ENCODE results near the gene SOX6. TPM values are rescaled to one million over a fixed set of nuclear protein-coding genes. Genes with fewer than 3 reads are reported as not detected.

The SOX6 gene
- total and polyA plus RNA-seq, 2 donors (not counting 3 experiments of a cell fraction or from before 2014, with no cell fraction given): 0.14 to 3.7 TPM

DNA sequence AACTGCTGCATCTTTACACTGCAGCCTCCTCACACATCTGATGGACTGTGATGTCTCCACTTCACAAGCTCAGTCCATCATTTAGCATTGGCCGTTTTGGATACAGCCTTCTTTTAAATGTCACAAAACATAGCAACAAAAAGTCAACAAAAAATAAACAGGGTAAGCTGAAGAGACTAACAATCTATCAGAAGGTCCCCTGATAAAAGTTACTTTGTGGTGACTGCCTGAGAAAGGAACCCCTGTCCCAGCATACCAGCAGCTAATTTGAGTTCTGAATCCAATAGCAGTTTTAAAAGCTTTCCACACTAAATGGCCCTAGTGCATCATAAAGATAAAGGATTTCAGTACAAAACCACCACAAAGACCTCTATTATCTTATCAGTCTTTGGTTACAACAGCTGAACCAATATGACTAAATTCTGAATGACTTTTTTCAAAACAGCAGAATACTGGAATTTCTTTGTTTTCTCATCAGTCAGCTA, 162.4 kb downstream of the SOX6 start:
- Histone ChIP-seq H2AFZ (ENCODE audit: low read depth, low read length) (no peak overlapping the region), H3K79me2 (ENCODE audit: control insufficient read depth, insufficient read depth, low read length) (no peaks in the 10 kb centered on the region), H3K4me2 (ENCODE audit: insufficient read depth, low read length) (no peak overlapping the region), H3K36me3 (ENCODE audit: control insufficient read depth in 2 of 2, extremely low read depth in 1 of 2, insufficient read depth in 2 of 2, low read length in 2 of 2) (no peaks in the 10 kb centered on the region), H3K9me1 (replicated peaks; ENCODE audit: control insufficient read depth, extremely low read depth, insufficient read depth, low read length) (no peaks in the 10 kb centered on the region), H4K20me1 (replicated peaks; ENCODE audit: control insufficient read depth, extremely low read depth, insufficient read depth, low read length) (no peaks in the 10 kb centered on the region), H3K9ac (replicated peaks; ENCODE audit: extremely low read depth, insufficient read depth, low read length) (no peak overlapping the region), H3K4me1 (ENCODE audit: control insufficient read depth, extremely low read depth, insufficient read depth, low read length) (no peaks in the 10 kb centered on the region), H3K27ac (ENCODE audit: insufficient read depth, low read depth, low read length) (no peak overlapping the region), H3K27me3 (ENCODE audit: control insufficient read depth in 2 of 2, insufficient read depth in 2 of 2, low read length in 2 of 2) (no peaks in the 10 kb centered on the region), H3K9me3 (replicated peaks; ENCODE audit: control insufficient read depth, insufficient read depth, low read length) (no peaks in the 10 kb centered on the region), H3K4me3 (replicated peaks in 1 of 3; ENCODE audit: insufficient read depth in 1 of 3, low read depth in 1 of 3, low read length in 3 of 3) (no peak overlapping the region)
- intact Hi-C loops (cut with micrococcal nuclease) (loop anchor here (10.0 kb wide), 1 partner anchor 411 kb away; no protein-coding TSS in a partner anchor), dilution Hi-C loops (cut with MboI; ENCODE audit: extremely low pct_ligation_motif_present, low sequenced_read_pairs) (no loop called here)
- no TSS peak for BruUV-seq (replicated peaks)
- DNase-seq (ENCODE audit: low read depth, low spot score): no peak
- ChIA-PET CTCF (interaction anchor here (0.7 to 1.4 kb wide), 2 partner anchors 11 to 420 kb away, joined by 3 to 4 read pairs; no protein-coding TSS in a partner anchor), POLR2A (no interaction called here)
- TF ChIP-seq POLR2A (IDR thresholded peaks at IDR 0.05; ENCODE audit: low read depth, low read length) (no peak), POLR2AphosphoS5 (IDR thresholded peaks at IDR 0.05; ENCODE audit: insufficient read depth, low read depth, low read length) (no peak)
- FAIRE-seq: no peak

DNA sequence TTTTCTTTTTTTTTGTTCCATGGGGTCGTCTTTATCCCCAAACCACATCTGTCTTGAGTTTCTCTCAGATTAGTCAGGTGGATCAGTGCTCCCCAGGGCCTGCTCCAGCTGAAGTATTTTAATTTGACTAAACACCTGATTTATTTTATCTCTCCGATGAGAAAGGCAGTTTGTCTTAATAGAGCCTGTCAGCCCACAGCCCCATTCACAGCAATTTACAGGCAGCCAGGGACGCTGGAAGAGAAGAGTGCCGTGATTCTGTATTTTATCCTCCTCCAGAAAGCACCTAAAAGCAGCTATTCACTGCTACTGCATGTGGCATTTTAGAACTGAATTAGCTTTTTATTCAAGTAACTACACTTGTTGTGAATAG, 164.5 kb downstream of the SOX6 start:
- Histone ChIP-seq H3K36me3 (ENCODE audit: control insufficient read depth in 2 of 2, extremely low read depth in 1 of 2, insufficient read depth in 2 of 2, low read length in 2 of 2) (no peaks in the 10 kb centered on the region), H3K79me2 (ENCODE audit: control insufficient read depth, insufficient read depth, low read length) (no peaks in the 10 kb centered on the region), H4K20me1 (replicated peaks; ENCODE audit: control insufficient read depth, extremely low read depth, insufficient read depth, low read length) (no peaks in the 10 kb centered on the region), H3K27me3 (ENCODE audit: control insufficient read depth in 2 of 2, insufficient read depth in 2 of 2, low read length in 2 of 2) (no peaks in the 10 kb centered on the region), H3K4me1 (ENCODE audit: control insufficient read depth, extremely low read depth, insufficient read depth, low read length) (no peaks in the 10 kb centered on the region), H2AFZ (ENCODE audit: low read depth, low read length) (no peak overlapping the region), H3K9ac (replicated peaks; ENCODE audit: extremely low read depth, insufficient read depth, low read length) (no peak overlapping the region), H3K9me1 (replicated peaks; ENCODE audit: control insufficient read depth, extremely low read depth, insufficient read depth, low read length) (no peaks in the 10 kb centered on the region), H3K4me3 (replicated peaks in 1 of 3; ENCODE audit: insufficient read depth in 1 of 3, low read depth in 1 of 3, low read length in 3 of 3) (no peak overlapping the region), H3K27ac (ENCODE audit: insufficient read depth, low read depth, low read length) (no peak overlapping the region), H3K9me3 (replicated peaks; ENCODE audit: control insufficient read depth, insufficient read depth, low read length) (no peaks in the 10 kb centered on the region), H3K4me2 (ENCODE audit: insufficient read depth, low read length) (no peak overlapping the region)
- FAIRE-seq (no peak), DNase-seq (ENCODE audit: low read depth, low spot score) (no peak)
- BruUV-seq (replicated peaks): no TSS peak
- ChIA-PET POLR2A (no interaction called here), CTCF (interaction anchor here (0.6 to 1.4 kb wide), 3 partner anchors 8 to 422 kb away, joined by 3 to 5 read pairs (median 4); no protein-coding TSS in a partner anchor)
- dilution Hi-C loops (cut with MboI; ENCODE audit: extremely low pct_ligation_motif_present, low sequenced_read_pairs): no loop called here
- TF ChIP-seq JUN (IDR thresholded peaks at IDR 0.05; ENCODE audit: borderline replicate concordance, insufficient read depth, insufficient read length, low read depth) (no peak), POLR2A (IDR thresholded peaks at IDR 0.05; ENCODE audit: low read depth, low read length) (no peak), FOS (IDR thresholded peaks at IDR 0.05; ENCODE audit: borderline replicate concordance, insufficient read depth, low read length) (no peak), MYC (IDR thresholded peaks at IDR 0.05; ENCODE audit: low read depth, low read length) (no peak), POLR2AphosphoS5 (IDR thresholded peaks at IDR 0.05; ENCODE audit: insufficient read depth, low read depth, low read length) (no peak), EZH2 (IDR thresholded peaks at IDR 0.05; ENCODE audit: borderline replicate concordance, low read depth, low read length, severe bottlenecking) (no peak)
- TF ChIP-seq, protein P1, sequence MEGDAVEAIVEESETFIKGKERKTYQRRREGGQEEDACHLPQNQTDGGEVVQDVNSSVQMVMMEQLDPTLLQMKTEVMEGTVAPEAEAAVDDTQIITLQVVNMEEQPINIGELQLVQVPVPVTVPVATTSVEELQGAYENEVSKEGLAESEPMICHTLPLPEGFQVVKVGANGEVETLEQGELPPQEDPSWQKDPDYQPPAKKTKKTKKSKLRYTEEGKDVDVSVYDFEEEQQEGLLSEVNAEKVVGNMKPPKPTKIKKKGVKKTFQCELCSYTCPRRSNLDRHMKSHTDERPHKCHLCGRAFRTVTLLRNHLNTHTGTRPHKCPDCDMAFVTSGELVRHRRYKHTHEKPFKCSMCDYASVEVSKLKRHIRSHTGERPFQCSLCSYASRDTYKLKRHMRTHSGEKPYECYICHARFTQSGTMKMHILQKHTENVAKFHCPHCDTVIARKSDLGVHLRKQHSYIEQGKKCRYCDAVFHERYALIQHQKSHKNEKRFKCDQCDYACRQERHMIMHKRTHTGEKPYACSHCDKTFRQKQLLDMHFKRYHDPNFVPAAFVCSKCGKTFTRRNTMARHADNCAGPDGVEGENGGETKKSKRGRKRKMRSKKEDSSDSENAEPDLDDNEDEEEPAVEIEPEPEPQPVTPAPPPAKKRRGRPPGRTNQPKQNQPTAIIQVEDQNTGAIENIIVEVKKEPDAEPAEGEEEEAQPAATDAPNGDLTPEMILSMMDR (IDR thresholded peaks at IDR 0.05; ENCODE audit: extremely low read depth in 1 of 2, insufficient read depth in 1 of 2, low read depth in 1 of 2, low read length in 2 of 2): no peak
- TF ChIP-seq, protein P2, sequence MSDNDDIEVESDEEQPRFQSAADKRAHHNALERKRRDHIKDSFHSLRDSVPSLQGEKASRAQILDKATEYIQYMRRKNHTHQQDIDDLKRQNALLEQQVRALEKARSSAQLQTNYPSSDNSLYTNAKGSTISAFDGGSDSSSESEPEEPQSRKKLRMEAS (IDR thresholded peaks at IDR 0.05; ENCODE audit: insufficient read depth, insufficient read length): no peak
- intact Hi-C loops (cut with micrococcal nuclease): loop anchor here (10.0 kb wide), 1 partner anchor 413 kb away; no protein-coding TSS in a partner anchor
